ENCODE results near the gene PIK3C2B.
"Not testable (repeated sequence)": the region's sequence is repeated elsewhere in the genome, so short reads cannot be mapped to it uniquely, and the experiment has no call there.

Gene PIK3C2B

GRCh38 chr1:204507317-204508105 lies 12.9 kb upstream of the PIK3C2B start:
- DNase-seq, result peak; percentile 72

GRCh38 chr1:204506969-204507316 lies 12.3 kb upstream of the PIK3C2B start:
- peak; percentile 90 for DNase-seq

DNA sequence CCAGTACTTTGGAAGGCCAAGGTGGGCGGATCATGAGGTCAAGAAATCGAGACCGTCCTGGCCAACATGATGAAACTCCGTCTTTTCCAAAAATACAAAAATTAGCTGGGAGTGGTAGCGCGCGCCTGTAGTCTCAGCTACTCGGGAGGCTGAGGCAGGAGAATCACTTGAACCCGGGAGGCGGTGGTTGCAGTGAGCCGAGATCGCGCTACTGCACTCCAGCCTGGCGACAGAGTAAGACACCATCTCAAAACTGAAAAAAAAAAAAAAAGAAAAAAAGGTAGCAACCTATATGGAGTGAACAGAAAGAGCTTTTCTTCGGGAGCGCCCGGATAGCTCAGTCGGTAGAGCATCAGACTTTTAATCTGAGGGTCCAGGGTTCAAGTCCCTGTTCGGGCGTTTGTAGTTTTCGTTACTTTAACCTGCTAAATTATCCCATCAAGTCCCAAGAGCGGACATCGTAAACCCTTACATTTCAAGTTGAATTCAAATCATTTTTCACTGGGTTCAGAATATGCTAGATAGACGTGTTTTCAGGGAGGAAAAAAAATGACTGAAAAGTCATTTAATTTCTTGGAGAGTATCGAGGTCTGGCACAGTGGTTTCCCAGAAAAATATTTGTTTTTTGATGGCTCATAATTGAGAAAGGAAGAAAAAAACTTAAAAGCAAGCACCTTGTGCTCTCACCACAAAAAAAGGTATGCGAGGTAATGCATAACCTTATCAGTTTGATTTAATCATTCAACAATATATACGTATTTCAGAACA lies 11.8 kb upstream of the PIK3C2B start:
- DNase-seq, result peak; percentile 92

- DNase-seq, result no peak
Measured at GRCh38 chr1:204505674-204506200, 11.1 kb upstream of the PIK3C2B start.

DNA sequence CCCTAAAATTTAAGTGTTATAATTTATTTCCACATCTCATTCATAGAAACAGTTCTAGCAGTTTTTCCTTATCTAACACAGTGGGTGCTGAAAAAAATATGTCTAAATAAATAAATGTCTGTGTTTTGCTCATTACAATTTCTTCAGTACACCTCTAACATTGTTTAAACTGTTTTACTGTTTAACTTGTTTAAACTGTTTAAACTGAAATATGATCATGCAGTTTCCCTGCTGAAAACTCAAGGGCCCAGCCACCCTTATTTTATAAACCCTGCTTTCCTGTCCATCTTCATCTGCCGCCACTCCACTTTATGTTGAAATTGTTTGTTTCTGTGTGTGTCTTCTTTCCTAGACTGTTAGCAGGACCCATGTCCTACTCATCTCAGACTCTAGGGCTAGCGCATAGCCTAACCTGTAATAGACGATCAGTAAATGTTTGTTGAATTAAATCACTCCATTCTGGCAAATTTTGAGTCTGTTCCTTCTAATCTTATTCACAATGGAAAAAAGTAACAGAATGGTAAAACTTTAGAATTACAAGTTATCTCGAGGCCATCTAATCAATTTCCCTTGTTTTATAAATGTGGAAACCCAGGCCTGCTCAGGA lies 9.4 kb upstream of the PIK3C2B start:
- DNase-seq, result no peak

DNA sequence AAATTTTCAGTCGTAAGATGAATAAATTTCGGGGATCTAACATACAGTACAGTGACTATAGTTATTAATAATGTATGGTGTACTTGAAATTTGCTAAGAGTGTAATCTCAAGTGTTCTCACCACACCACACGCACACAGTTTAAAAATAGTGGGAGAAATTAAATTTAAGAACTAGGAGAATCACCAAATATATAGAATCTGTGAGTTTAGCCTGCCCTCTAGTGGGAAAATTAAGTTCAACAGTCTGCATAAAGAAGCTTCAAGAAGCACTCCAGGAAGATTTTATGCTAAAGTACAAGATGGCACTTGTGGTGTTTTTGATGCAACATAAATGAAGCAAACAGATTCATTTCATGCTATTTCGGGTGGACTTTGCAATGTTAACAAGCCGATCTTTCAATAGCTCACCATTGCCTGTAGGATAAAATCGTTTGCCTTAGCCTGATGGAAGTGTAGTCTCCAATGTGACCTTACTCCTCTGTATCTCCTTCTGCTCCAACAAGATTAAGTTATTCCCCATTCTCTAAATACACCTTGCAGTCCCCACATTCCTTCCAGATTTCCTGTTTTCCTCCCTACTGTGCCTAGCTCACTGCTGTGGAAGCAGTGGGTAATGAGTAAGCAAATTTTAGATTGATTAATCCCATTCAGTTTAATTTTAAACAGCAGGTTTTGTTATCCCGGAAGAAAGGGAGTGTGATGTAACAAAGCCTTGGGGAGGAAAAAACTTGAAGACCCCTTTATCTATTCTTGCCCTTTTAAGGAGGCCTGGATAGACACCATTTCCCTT lies 8.7 kb upstream of the PIK3C2B start:
- peak; percentile 57 for DNase-seq

- no peak for DNase-seq
Measured at GRCh38 chr1:204502241-204502640, 7.6 kb upstream of the PIK3C2B start.

DNA sequence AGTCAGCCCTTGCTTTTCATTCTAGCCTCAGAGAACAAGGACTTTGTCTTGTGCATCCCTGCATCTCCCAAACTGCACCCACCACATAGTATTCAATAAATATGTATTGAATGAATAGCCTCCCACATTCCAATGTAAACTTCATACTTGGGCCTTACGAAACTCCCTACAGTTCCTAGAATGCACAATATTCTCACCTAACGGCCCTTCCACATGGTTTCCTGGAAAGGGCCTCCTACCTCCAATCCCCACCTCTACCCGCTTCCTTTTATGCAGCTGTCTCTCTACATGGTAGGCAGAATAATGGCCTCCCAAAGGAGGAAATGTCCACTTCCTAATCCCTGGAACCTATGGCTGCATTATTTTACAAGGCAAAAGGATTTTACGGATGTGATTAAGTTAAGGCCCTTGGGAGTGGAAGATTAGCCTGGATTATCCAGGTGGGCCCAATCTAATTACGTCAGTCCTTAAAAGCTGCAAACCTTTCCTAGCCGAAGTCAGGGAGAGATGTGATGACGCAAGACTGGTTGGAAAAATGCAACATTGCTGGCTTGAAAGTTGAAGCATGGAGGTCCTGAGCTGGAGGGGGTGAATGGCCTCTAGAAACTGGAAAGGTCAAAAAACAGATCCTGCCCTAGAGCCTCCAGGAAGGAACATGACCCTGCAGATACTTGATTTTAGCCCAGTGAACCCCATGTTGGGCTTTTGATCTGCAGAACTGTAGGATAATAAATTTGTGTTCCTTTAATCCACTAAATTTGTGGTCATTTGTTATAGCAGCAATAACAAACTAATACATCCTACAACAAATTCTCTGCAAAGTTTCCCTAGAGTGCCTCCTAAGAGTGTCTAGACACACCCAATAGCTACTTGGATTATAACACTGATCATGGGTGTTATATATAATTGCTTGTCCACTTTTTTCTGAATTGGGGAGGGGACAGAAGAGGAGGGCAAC lies 5.2 kb upstream of the PIK3C2B start:
- DNase-seq, result no peak

GRCh38 chr1:204498981-204499380 lies 4.4 kb upstream of the PIK3C2B start:
- DNase-seq, result no peak

GRCh38 chr1:204495777-204496176 lies 1.2 kb upstream of the PIK3C2B start:
- DNase-seq, result no peak

- peak; percentile 9 for DNase-seq
Measured at GRCh38 chr1:204495078-204495753, 611 bp upstream of the PIK3C2B start.

GRCh38 chr1:204493984-204494280 lies 673 bp downstream of the PIK3C2B start:
- DNase-seq, result peak; percentile 88

GRCh38 chr1:204493145-204493983 lies 1.2 kb downstream of the PIK3C2B start:
- DNase-seq, result no peak

GRCh38 chr1:204491655-204492054 lies 3.0 kb downstream of the PIK3C2B start:
- DNase-seq, result no peak

- DNase-seq, result no peak
Measured at GRCh38 chr1:204487256-204487615, 7.4 kb downstream of the PIK3C2B start.

DNA sequence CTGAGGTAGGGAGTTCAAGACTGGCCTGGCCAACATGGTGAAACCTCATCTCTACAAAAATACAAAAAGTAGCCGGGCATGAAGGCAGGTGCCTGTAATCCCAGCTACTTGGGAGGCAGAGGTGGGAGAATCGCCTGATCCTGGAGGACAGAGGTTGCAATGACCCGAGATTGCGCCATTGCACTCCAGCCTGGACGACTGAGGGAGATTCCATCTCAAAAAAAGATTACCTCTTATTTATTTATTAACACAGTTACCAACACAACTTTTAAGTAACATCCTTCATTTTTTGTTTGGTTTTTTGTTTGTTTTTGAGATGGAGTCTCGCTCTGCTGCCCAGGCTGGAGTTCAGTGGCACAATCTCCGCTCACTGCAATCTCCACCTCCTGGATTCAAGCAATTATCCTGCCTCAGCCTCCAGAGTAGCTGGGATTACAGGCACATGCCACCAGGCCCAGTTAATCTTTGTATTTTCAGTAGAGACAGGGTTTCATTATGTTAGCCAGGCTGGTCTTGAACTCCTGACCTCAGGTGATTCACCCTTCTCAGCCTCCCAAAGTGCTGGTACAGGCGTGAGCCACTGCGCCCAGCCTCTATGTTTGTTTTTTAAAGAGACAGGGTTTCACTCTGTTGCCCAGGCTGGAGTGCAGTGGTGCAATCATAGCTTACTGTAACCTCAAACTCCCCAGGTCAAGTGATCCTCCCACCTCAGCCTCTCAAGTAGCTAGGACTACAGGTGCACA lies 7.9 kb downstream of the PIK3C2B start:
- not testable (repeated sequence) for DNase-seq

GRCh38 chr1:204483791-204484190 lies 10.8 kb downstream of the PIK3C2B start:
- no peak for DNase-seq

DNA sequence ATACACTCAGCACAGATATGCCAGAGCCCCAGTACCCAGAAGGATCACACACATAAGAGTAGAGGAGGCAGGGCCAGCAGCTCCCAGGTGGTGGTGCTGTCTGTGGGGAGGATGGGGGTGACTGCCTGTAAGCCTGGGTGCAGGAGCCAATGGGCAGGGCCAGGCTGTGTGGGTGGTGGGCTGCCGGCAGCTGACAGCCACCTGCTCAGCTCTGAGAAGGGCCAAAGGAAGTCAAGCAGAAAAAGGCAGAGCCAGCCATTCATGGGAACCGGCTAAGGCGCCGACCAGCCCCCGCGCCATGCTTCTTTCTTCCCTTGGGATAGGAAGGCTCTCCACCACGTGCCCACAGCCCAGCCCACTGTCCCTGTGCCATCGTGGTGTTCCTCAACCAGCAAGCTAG lies 14.1 kb downstream of the PIK3C2B start:
- DNase-seq, result no peak

- no peak for DNase-seq
Measured at GRCh38 chr1:204479387-204480136, 15.0 kb downstream of the PIK3C2B start.
